PC-9 (cell line): ENCODE results near the gene ELP5. TPM values are rescaled to one million over a fixed set of nuclear protein-coding genes. Genes with fewer than 3 reads are reported as not detected.

Experiments used
- BruUV-seq: library from RNA; stranded (reverse); fragments of 400-500 nt; replicated peaks from 2 replicates; lab custom pipeline; 2021; lab: Mats Ljungman, UMichigan
- CTCF ChIA-PET: fragments of 300-600 bp; sonication (Branson Sonifier 250); formaldehyde crosslinking; loops from one replicate; lab custom pipeline; 2022; ENCODE audit warnings: antibody characterized with exemption; lab: Charles Lee
- POLR2A ChIA-PET: fragments of 300-600 bp; sonication (Branson Sonifier 250); formaldehyde crosslinking; loops from one replicate; lab custom pipeline; 2022; ENCODE audit warnings: antibody characterized with exemption; ENCODE audit not compliant: unreplicated experiment; lab: Charles Lee
- DNase-seq, 2 experiments: peaks; one replicate each; pipeline versions ENCODE4 v3.0.0 to v3.0.0-alpha.2; 2015 to 2022; ENCODE audit warnings: mixed read lengths in 1 of 2
- H2AFZ ChIP-seq: fragments of 200-600 bp; sonication (generic); 2 replicates; pipeline ENCODE4 v1.8.1; 2017; ENCODE audit warnings: antibody characterized with exemption
- H3F3A ChIP-seq: fragments of 200-600 bp; sonication (generic); 2 replicates; pipeline ENCODE4 v1.8.1; 2017; ENCODE audit warnings: antibody characterized with exemption, mild to moderate bottlenecking, low read depth; ENCODE audit not compliant: insufficient read depth
- H3K27ac ChIP-seq: fragments of 200-600 bp; sonication (generic); 2 replicates; pipeline ENCODE4 v1.6.1; 2016; ENCODE audit warnings: mixed run types
- H3K27me3 ChIP-seq: fragments of 200-600 bp; sonication (generic); 2 replicates; pipeline ENCODE4 v1.6.1; 2016; ENCODE audit warnings: low read depth, mixed run types; ENCODE audit not compliant: insufficient read depth
- H3K36me3 ChIP-seq: fragments of 200-600 bp; sonication (generic); 2 replicates; pipeline ENCODE4 v1.6.1; 2016; ENCODE audit warnings: low read depth, mixed run types
- H3K4me1 ChIP-seq: fragments of 200-600 bp; sonication (generic); replicated peaks from 2 replicates; pipeline ENCODE4 v1.6.1; 2016; ENCODE audit warnings: mixed run types; ENCODE audit not compliant: insufficient read depth
- H3K4me2 ChIP-seq: fragments of 200-600 bp; sonication (generic); 2 replicates; pipeline ENCODE4 v1.6.1; 2017; ENCODE audit warnings: mixed run types
- H3K4me3 ChIP-seq: fragments of 200-600 bp; sonication (generic); 2 replicates; pipeline ENCODE4 v1.6.1; 2016; ENCODE audit warnings: mixed run types
- H3K79me2 ChIP-seq: fragments of 200-600 bp; sonication (generic); 2 replicates; pipeline ENCODE4 v1.6.1; 2017; ENCODE audit warnings: low read depth, mixed run types
- H3K9me2 ChIP-seq: fragments of 200-600 bp; sonication (generic); 2 replicates; pipeline ENCODE4 v1.8.1; 2017; ENCODE audit warnings: mild to moderate bottlenecking; ENCODE audit not compliant: insufficient read depth
- H3K9me3 ChIP-seq: fragments of 200-600 bp; sonication (generic); 2 replicates; pipeline ENCODE4 v1.8.1; 2016; ENCODE audit warnings: low read depth; ENCODE audit not compliant: insufficient read depth
- H4K20me1 ChIP-seq: fragments of 200-600 bp; sonication (generic); 2 replicates; pipeline ENCODE4 v1.8.1; 2017; ENCODE audit not compliant: insufficient read depth
- EZH2 ChIP-seq: fragments of 200-600 bp; sonication (generic); IDR thresholded peaks from 2 replicates; pipeline ENCODE4 v1.8.0; 2017; ENCODE audit warnings: antibody characterized with exemption, low read depth
- intact Hi-C: fragments of 100-400 bp; cut with micrococcal nuclease; formaldehyde crosslinking; loops from one replicate; pipeline ENCODE4 v1.10.0; 2022; ENCODE audit not compliant: unreplicated experiment
- total RNA-seq: library from RNA; stranded (reverse); gene quantifications from 2 replicates; pipeline ENCODE4 v1.2.3, GENCODE V29; 2021
- TF ChIP-seq, protein P1 (sequence below): fragments of 200-600 bp; sonication (generic); conservative IDR thresholded peaks from 2 replicates; pipeline ENCODE4 v1.6.1; 2017; ENCODE audit warnings: mixed run types, antibody characterized with exemption, mild to moderate bottlenecking, moderate library complexity

ELP5 gene
- total RNA-seq, 1 experiment from 2014 or later, result 45.1 TPM

DNA sequence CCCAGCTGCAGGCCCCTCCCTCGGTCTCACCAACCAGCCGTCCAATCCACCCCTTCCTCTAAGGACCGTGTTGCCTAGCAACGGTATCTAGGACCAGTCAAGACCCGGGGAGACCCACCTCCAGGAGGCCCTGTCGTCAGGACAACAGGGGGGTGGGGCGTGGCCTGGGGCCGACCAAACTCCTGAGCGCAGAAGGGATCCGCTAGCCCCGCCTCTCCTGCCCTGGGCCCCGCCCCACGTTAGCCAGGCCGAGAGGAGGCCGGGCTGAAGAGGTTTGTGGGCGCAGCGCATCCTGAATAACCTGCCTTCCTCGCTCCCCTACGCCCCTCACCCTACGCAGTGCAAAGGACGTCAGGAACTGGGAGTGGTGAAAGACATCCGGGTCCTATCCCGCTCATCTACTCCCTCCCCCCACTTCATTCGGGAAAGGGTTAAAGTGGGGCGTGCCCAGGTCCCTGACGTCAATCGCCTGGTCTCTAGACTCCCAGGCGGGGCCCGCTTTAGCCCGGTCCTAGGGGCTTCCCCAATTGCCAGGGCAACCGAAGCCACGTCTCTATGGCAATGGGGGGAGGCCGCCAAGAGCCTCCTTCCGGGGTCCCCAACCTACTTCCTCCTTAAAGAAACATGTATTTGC lies 47.1 kb upstream of the ELP5 start:
- DNase-seq, result peak in 1 of 2 experiments; percentile 41
- Histone ChIP-seq H3K27me3 (no peaks in the 10 kb centered on the region), H3K27ac (no peak overlapping the region), H3K9me2 (no peaks in the 10 kb centered on the region), H4K20me1 (no peaks in the 10 kb centered on the region), H3K4me3 (no peak overlapping the region), H3K4me2 (no peak overlapping the region), H3F3A (0 out of 2 replicates have a peak, but pooled peaks cover 3% of the 10 kb centered on the region), H3K79me2 (no peaks in the 10 kb centered on the region), H3K36me3 (no peaks in the 10 kb centered on the region), H3K9me3 (no peaks in the 10 kb centered on the region), H2AFZ (no peak overlapping the region), H3K4me1 (no peaks in the 10 kb centered on the region)
- no TSS peak for BruUV-seq
- ChIA-PET CTCF (no interaction called here), POLR2A (no interaction called here)
- intact Hi-C loops, result no loop called here
- TF ChIP-seq EZH2, result no peak
- TF ChIP-seq, protein P1, sequence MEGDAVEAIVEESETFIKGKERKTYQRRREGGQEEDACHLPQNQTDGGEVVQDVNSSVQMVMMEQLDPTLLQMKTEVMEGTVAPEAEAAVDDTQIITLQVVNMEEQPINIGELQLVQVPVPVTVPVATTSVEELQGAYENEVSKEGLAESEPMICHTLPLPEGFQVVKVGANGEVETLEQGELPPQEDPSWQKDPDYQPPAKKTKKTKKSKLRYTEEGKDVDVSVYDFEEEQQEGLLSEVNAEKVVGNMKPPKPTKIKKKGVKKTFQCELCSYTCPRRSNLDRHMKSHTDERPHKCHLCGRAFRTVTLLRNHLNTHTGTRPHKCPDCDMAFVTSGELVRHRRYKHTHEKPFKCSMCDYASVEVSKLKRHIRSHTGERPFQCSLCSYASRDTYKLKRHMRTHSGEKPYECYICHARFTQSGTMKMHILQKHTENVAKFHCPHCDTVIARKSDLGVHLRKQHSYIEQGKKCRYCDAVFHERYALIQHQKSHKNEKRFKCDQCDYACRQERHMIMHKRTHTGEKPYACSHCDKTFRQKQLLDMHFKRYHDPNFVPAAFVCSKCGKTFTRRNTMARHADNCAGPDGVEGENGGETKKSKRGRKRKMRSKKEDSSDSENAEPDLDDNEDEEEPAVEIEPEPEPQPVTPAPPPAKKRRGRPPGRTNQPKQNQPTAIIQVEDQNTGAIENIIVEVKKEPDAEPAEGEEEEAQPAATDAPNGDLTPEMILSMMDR, result no peak

DNA sequence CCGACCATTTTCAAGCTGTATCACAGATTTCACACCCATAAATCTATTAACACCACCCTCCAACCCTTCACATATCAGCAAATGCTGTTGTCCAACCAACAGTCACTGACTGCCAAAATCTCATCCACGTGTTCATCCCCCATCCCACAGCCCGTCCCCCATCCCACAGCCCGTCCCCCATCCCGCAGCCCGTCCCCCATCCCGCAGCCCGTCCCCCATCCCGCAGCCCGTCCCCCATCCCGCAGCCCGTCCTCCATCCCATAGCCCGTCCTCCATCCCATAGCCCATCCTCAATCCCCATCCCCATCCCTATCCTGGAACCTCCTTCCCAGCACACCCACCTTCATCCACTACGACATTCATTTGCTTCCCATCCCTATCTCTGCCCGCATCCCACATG lies 46.5 kb upstream of the ELP5 start:
- TF ChIP-seq, protein P1, result no peak
- no peak for TF ChIP-seq EZH2
- H2AFZ ChIP-seq, result no peak overlapping the region
- BruUV-seq, result no TSS peak
- no peaks in the 10 kb centered on the region for H3K4me1 ChIP-seq
- H3K4me3 ChIP-seq, result no peak overlapping the region
- H3K4me2 ChIP-seq, result no peak overlapping the region
- no peak overlapping the region for H3K27ac ChIP-seq
- no peaks in the 10 kb centered on the region for H4K20me1 ChIP-seq
- ChIA-PET POLR2A (no interaction called here), CTCF (no interaction called here)
- no peaks in the 10 kb centered on the region for H3F3A ChIP-seq
- H3K9me3 ChIP-seq, result no peaks in the 10 kb centered on the region
- DNase-seq, result no peak
- intact Hi-C loops, result no loop called here
- no peaks in the 10 kb centered on the region for H3K27me3 ChIP-seq
- H3K79me2 ChIP-seq, result no peaks in the 10 kb centered on the region
- H3K9me2 ChIP-seq, result no peaks in the 10 kb centered on the region
- H3K36me3 ChIP-seq, result no peaks in the 10 kb centered on the region

DNA sequence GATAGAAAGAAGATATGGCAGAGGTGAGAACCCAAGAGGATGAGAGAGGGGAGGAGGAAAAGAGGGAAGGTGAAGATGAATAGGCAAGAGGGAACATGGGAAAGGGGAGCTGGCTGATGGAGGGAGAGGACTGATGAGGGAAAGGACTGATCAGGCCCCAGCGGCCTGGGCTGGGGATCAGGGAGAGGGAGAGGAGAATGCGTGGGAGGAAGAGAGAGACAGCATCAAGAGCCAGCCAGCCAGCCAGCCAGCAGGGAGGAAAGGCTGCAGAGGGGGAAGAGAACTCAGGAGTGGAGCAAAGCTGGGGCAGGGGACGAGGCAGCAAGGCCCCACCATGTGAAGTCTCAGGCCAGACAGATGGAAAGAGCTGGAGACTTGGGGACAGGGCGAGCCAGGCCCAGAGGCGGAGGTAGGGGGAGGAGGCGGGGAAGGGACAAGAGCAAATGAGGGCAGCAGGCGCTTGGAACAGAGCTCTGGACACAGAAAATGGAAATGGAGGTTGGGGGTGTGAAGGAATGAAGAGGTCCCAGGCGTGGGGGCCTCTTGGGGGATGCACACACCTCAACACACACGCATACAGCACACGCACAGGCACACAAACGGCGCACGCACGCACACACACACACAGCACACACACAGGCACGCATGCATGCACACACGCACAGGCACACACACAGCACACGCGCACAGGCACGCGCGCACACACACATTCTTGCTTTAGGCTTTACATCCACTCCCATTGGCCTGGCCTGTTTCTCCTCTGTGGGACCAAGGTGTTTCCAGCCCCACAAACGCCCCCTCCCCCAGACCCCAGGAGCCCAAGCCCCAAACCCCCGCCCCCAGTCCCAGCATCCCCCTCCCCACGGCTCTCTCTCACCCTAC lies 44.7 kb upstream of the ELP5 start:
- DNase-seq, result no peak
- Histone ChIP-seq H3K27me3 (no peaks in the 10 kb centered on the region), H3K4me2 (no peak overlapping the region), H3K79me2 (no peaks in the 10 kb centered on the region), H2AFZ (no peak overlapping the region), H3K9me2 (no peaks in the 10 kb centered on the region), H3K4me3 (no peak overlapping the region), H3K4me1 (no peaks in the 10 kb centered on the region), H4K20me1 (no peaks in the 10 kb centered on the region), H3K27ac (no peak overlapping the region), H3F3A (0 out of 2 replicates have a peak, but pooled peaks cover 3% of the 10 kb centered on the region), H3K9me3 (no peaks in the 10 kb centered on the region), H3K36me3 (no peaks in the 10 kb centered on the region)
- BruUV-seq, result no TSS peak
- TF ChIP-seq, protein P1, result no peak
- no peak for TF ChIP-seq EZH2
- intact Hi-C loops, result no loop called here
- POLR2A ChIA-PET, result no interaction called here
- CTCF ChIA-PET, result no interaction called here
